Fibroblast of lung (primary cell): ENCODE results near the gene NBPF12. TPM values are rescaled to one million over a fixed set of nuclear protein-coding genes. Genes with fewer than 3 reads are reported as not detected.
"Not testable (repeated sequence)": the region's sequence is repeated elsewhere in the genome, so short reads cannot be mapped to it uniquely, and the experiment has no call there.

Experiments
- DNase-seq, 2 donors: peaks; one replicate each; pipeline versions ENCODE4 v3.0.0 to v3.0.0-alpha.2; 2010; ENCODE audit warnings: low read depth in 2 of 2
- H2AFZ ChIP-seq: 2 replicates; pipeline ENCODE4 v1.5.1; 2012; ENCODE audit warnings: low read length, control low read depth, inconsistent platforms
- H3K27ac ChIP-seq: 2 replicates; pipeline ENCODE4 v1.5.1; 2011; ENCODE audit warnings: low read length, control low read depth; ENCODE audit not compliant: insufficient read depth
- H3K27me3 ChIP-seq: 2 replicates; pipeline ENCODE4 v1.5.1; 2011; ENCODE audit warnings: mild to moderate bottlenecking, low read length; ENCODE audit not compliant: control insufficient read depth, insufficient read depth
- H3K36me3 ChIP-seq: 2 replicates; pipeline ENCODE4 v1.5.1; 2011; ENCODE audit warnings: low read length; ENCODE audit not compliant: control insufficient read depth, insufficient read depth
- H3K4me1 ChIP-seq: 2 replicates; pipeline ENCODE4 v1.5.1; 2011; ENCODE audit warnings: low read length; ENCODE audit not compliant: control insufficient read depth, insufficient read depth; ENCODE audit errors: extremely low read depth
- H3K4me2 ChIP-seq: 2 replicates; pipeline ENCODE4 v1.5.1; 2011; ENCODE audit warnings: low read length, control low read depth; ENCODE audit not compliant: insufficient read depth; ENCODE audit errors: extremely low read depth
- H3K4me3 ChIP-seq, 4 experiments: fragments of 200-600 bp in 1 of 4; sonication (generic) in 1 of 4; replicated peaks in 1 of 4; 2 replicates each; pipeline ENCODE4 v1.5.1; 2011 to 2016; ENCODE audit warnings: low read length in 4 of 4, low read depth in 3 of 4, mild to moderate bottlenecking in 3 of 4, control low read depth in 2 of 4, inconsistent platforms in 1 of 4, mixed read lengths in 1 of 4; ENCODE audit not compliant: insufficient read depth in 1 of 4; ENCODE audit errors: control extremely low read depth in 1 of 4
- H3K79me2 ChIP-seq: 2 replicates; pipeline ENCODE4 v1.5.1; 2012; ENCODE audit warnings: mild to moderate bottlenecking, low read length, inconsistent platforms; ENCODE audit not compliant: control insufficient read depth, insufficient read depth
- H3K9ac ChIP-seq: 2 replicates; pipeline ENCODE4 v1.5.1; 2011; ENCODE audit warnings: mild to moderate bottlenecking, low read length, control low read depth; ENCODE audit not compliant: insufficient read depth
- H3K9me3 ChIP-seq: 2 replicates; pipeline ENCODE4 v1.5.1; 2012; ENCODE audit warnings: low read depth, low read length; ENCODE audit not compliant: control insufficient read depth, insufficient read depth
- H4K20me1 ChIP-seq: 2 replicates; pipeline ENCODE4 v1.5.1; 2011; ENCODE audit warnings: low read length; ENCODE audit not compliant: control insufficient read depth, insufficient read depth; ENCODE audit errors: extremely low read depth
- polyA plus RNA-seq, 2 donors: library from polyadenylated mRNA; depleted of rRNA in 1 of 2; stranded (reverse) in 1 of 2; unstranded in 1 of 2; fragments of >200 nt; gene quantifications; 2 replicates each; pipeline ENCODE4 v1.2.1, GENCODE V29; 2011 to 2012; ENCODE audit warnings: missing spikeins in 1 of 2
- total RNA-seq: library from RNA; depleted of rRNA; stranded (reverse); fragments of >200 nt; gene quantifications from 2 replicates; pipeline ENCODE4 v1.2.1, GENCODE V29; 2014

Gene NBPF12
- total and polyA plus RNA-seq, 2 donors (not counting 1 experiment from before 2014, with no cell fraction given): 6.1 to 12.4 TPM

GRCh38 chr1:146922614-146923013, 15.5 kb upstream of the NBPF12 start:
- not testable (repeated sequence) for H3K9me3 ChIP-seq, H3K27ac ChIP-seq, H3K36me3 ChIP-seq, H3K4me1 ChIP-seq, H3K4me2 ChIP-seq, DNase-seq, H3K79me2 ChIP-seq, H3K9ac ChIP-seq, H3K4me3 ChIP-seq, H3K27me3 ChIP-seq, H4K20me1 ChIP-seq, H2AFZ ChIP-seq

GRCh38 chr1:146924106-146924505, 14.0 kb upstream of the NBPF12 start:
- not testable (repeated sequence) for H3K4me3 ChIP-seq, H3K27ac ChIP-seq, H3K9me3 ChIP-seq, H2AFZ ChIP-seq, DNase-seq, H3K36me3 ChIP-seq, H3K4me1 ChIP-seq, H3K9ac ChIP-seq, H3K27me3 ChIP-seq, H3K4me2 ChIP-seq, H3K79me2 ChIP-seq, H4K20me1 ChIP-seq

GRCh38 chr1:146926413-146926812, 11.7 kb upstream of the NBPF12 start:
- H3K4me3 ChIP-seq, H3K9me3 ChIP-seq: not testable (repeated sequence)

GRCh38 chr1:146930225-146930624, 7.9 kb upstream of the NBPF12 start:
- not testable (repeated sequence) for H3K9ac ChIP-seq, H3K79me2 ChIP-seq, H3K4me2 ChIP-seq, H3K4me1 ChIP-seq, H4K20me1 ChIP-seq, H3K36me3 ChIP-seq, H3K27ac ChIP-seq, H3K4me3 ChIP-seq, H3K27me3 ChIP-seq, H3K9me3 ChIP-seq, DNase-seq, H2AFZ ChIP-seq

More at GRCh38 chr1:146926413-146926812, 11.7 kb upstream of the NBPF12 start:
- H3K27me3 ChIP-seq, H2AFZ ChIP-seq, H3K79me2 ChIP-seq, DNase-seq, H3K9ac ChIP-seq, H3K4me2 ChIP-seq, H3K27ac ChIP-seq, H3K36me3 ChIP-seq, H3K4me1 ChIP-seq, H4K20me1 ChIP-seq: not testable (repeated sequence)

- not testable (repeated sequence) for H3K79me2 ChIP-seq, H2AFZ ChIP-seq, DNase-seq, H3K27me3 ChIP-seq, H4K20me1 ChIP-seq, H3K36me3 ChIP-seq, H3K4me2 ChIP-seq, H3K4me3 ChIP-seq, H3K4me1 ChIP-seq, H3K9ac ChIP-seq, H3K9me3 ChIP-seq, H3K27ac ChIP-seq
Measured at GRCh38 chr1:146934390-146935223, 3.5 kb upstream of the NBPF12 start.

- H3K4me2 ChIP-seq, H3K27ac ChIP-seq, H3K4me1 ChIP-seq, H3K9me3 ChIP-seq, H3K9ac ChIP-seq, H3K36me3 ChIP-seq, DNase-seq, H3K4me3 ChIP-seq, H3K79me2 ChIP-seq, H4K20me1 ChIP-seq, H3K27me3 ChIP-seq, H2AFZ ChIP-seq: not testable (repeated sequence)
Measured at GRCh38 chr1:146937462-146937861, 662 bp upstream of the NBPF12 start.
